Activated CD4-positive, alpha-beta T cell treated with anti-CD3 and anti-CD28 coated beads, Interleukin-2, amount 50 U/mL, for 4 hours (primary cell): Measurements from ENCODE around the gene SLC24A1.

Source experiments
- DNase-seq, 2 experiments: peaks; one replicate each; pipeline ENCODE4 v3.0.0-alpha.2; 2020

Gene SLC24A1

GRCh38 chr15:65653801-65654521, 32.2 kb downstream of the SLC24A1 start:
- DNase-seq, result no peak

- DNase-seq, result no peak
Observed at GRCh38 chr15:65655026-65655425, 33.3 kb downstream of the SLC24A1 start.

GRCh38 chr15:65655457-65655856, 33.7 kb downstream of the SLC24A1 start:
- no peak for DNase-seq

- DNase-seq, result no peak
Observed at GRCh38 chr15:65659502-65660052, 37.8 kb downstream of the SLC24A1 start.

- DNase-seq, result no peak
Observed at GRCh38 chr15:65660927-65661326, 39.2 kb downstream of the SLC24A1 start.

- DNase-seq, result no peak
Observed at GRCh38 chr15:65663521-65663920, 41.8 kb downstream of the SLC24A1 start.

GRCh38 chr15:65666257-65666656, 44.5 kb downstream of the SLC24A1 start:
- DNase-seq, result no peak

GRCh38 chr15:65675551-65675950, 53.8 kb downstream of the SLC24A1 start:
- DNase-seq, result no peak

GRCh38 chr15:65676123-65676522, 54.4 kb downstream of the SLC24A1 start:
- no peak for DNase-seq

GRCh38 chr15:65680544-65680943, 58.8 kb downstream of the SLC24A1 start:
- no peak for DNase-seq

- no peak for DNase-seq
Observed at GRCh38 chr15:65682404-65682911, 60.7 kb downstream of the SLC24A1 start.

- no peak for DNase-seq
Observed at GRCh38 chr15:65688462-65688861, 66.7 kb downstream of the SLC24A1 start.

- DNase-seq, result no peak
Observed at GRCh38 chr15:65690173-65690572, 68.4 kb downstream of the SLC24A1 start.

- no peak for DNase-seq
Observed at GRCh38 chr15:65690778-65691177, 69.0 kb downstream of the SLC24A1 start.

- no peak for DNase-seq
Observed at GRCh38 chr15:65695081-65695480, 73.3 kb downstream of the SLC24A1 start.
